Activated CD8-positive, alpha-beta memory T cell treated with anti-CD3 and anti-CD28 coated beads, Interleukin-2, amount 50 U/mL, for 4 hours (primary cell): Measurements from ENCODE around the gene DVL1.

ENCODE experiments used
- DNase-seq: peaks from one replicate; pipeline ENCODE4 v3.0.0-alpha.2; 2020

DVL1 gene

GRCh38 chr1:1295154-1295923 lies 53.9 kb downstream of the DVL1 start:
- no peak for DNase-seq

- DNase-seq, result no peak
Observed at GRCh38 chr1:1294250-1294890, 54.8 kb downstream of the DVL1 start.

- DNase-seq, result no peak
Observed at GRCh38 chr1:1293263-1294249, 55.7 kb downstream of the DVL1 start.

- DNase-seq, result no peak
Observed at GRCh38 chr1:1292851-1293250, 56.4 kb downstream of the DVL1 start.

GRCh38 chr1:1292442-1292779 lies 56.8 kb downstream of the DVL1 start:
- no peak for DNase-seq

GRCh38 chr1:1291548-1292441 lies 57.4 kb downstream of the DVL1 start:
- DNase-seq, result peak; percentile 72

- DNase-seq, result no peak
Observed at GRCh38 chr1:1291023-1291528, 58.1 kb downstream of the DVL1 start.

GRCh38 chr1:1290238-1290731 lies 58.9 kb downstream of the DVL1 start:
- DNase-seq, result peak; percentile 66

GRCh38 chr1:1287288-1288110 lies 61.7 kb downstream of the DVL1 start:
- no peak for DNase-seq

GRCh38 chr1:1286313-1287261 lies 62.6 kb downstream of the DVL1 start:
- no peak for DNase-seq

- DNase-seq, result no peak
Observed at GRCh38 chr1:1285611-1286311, 63.5 kb downstream of the DVL1 start.
